GM19468 (cell line): ENCODE data around the gene SHBG.
"Not testable (repeated sequence)": the region's sequence is repeated elsewhere in the genome, so short reads cannot be mapped to it uniquely, and the experiment has no call there.

Experiments used
- ATAC-seq: cut with Tn5 transposase; IDR thresholded peaks from one replicate; pipeline ENCODE4 v1.9.1; 2021; ENCODE audit warnings: mild to moderate bottlenecking, moderate library complexity, moderate number of reproducible peaks; ENCODE audit not compliant: unreplicated experiment; ENCODE audit errors: extremely low read depth

SHBG gene, protein sequence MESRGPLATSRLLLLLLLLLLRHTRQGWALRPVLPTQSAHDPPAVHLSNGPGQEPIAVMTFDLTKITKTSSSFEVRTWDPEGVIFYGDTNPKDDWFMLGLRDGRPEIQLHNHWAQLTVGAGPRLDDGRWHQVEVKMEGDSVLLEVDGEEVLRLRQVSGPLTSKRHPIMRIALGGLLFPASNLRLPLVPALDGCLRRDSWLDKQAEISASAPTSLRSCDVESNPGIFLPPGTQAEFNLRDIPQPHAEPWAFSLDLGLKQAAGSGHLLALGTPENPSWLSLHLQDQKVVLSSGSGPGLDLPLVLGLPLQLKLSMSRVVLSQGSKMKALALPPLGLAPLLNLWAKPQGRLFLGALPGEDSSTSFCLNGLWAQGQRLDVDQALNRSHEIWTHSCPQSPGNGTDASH

DNA sequence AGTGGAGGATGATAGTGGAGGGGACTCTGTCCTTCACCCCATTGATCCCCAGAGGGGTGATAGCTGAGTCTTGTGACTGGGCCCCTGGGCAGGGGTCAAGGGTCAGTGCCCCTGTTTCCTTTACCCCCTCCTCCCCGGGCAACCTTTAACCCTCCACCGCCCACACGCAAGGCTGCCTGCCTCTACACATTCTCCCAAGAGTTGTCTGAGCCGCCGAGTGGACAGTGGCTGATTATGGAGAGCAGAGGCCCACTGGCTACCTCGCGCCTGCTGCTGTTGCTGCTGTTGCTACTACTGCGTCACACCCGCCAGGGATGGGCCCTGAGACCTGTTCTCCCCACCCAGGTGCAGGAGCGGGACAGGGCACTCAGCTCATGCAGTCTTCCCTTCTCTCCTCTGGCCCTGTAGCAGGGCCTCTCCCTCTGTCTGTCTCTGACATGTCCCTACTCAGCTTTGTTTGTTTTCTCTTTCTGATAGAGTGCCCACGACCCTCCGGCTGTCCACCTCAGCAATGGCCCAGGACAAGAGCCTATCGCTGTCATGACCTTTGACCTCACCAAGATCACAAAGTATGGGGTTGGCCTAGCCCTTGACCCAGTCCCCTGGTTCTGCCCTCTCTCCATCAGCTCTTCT lies at the start of gene SHBG:
Gene SHBG (plus strand): TSS at position 197 of the 633 bp plus-strand sequence. CDS start 38 bp downstream, at position 235.
- no peak for ATAC-seq

DNA sequence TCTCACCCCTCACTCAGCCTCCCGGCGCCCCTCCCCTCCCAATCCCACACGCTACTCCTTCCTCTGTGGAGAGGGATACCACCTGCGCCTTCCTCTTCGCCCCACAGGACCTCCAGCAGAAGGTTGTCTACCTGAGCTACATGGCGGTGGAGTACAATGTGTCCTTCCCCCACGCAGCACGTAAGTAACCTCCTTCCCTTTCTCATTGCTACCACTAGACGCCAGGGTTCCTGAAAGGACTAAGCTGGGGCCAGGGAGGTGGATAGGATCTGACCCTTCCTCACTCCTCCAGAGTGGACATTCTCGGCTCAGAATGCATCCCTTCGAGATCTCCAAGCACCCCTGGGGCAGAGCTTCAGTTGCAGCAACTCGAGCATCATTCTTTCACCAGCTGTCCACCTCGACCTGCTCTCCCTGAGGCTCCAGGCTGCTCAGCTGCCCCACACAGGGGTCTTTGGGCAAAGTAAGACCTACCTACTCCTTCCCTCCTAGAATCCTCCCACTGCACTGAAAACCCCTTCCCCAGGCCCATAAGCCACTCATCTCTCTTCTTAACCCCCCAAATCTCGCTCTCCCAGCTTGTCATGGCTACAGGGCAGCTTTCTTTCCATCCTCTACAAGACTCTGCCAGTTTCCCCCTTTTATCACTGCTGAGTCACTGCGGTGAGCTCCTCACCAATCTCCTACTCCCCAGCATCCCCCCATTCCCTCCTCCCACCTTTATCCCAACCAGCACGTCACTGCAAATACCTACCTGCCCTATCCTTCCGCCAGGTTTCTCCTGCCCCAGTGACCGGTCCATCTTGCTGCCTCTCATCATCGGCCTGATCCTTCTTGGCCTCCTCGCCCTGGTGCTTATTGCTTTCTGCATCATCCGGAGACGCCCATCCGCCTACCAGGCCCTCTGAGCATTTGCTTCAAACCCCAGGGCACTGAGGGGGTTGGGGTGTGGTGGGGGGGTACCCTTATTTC lies 49.0 kb upstream of the SHBG start:
- ATAC-seq: no peak

DNA sequence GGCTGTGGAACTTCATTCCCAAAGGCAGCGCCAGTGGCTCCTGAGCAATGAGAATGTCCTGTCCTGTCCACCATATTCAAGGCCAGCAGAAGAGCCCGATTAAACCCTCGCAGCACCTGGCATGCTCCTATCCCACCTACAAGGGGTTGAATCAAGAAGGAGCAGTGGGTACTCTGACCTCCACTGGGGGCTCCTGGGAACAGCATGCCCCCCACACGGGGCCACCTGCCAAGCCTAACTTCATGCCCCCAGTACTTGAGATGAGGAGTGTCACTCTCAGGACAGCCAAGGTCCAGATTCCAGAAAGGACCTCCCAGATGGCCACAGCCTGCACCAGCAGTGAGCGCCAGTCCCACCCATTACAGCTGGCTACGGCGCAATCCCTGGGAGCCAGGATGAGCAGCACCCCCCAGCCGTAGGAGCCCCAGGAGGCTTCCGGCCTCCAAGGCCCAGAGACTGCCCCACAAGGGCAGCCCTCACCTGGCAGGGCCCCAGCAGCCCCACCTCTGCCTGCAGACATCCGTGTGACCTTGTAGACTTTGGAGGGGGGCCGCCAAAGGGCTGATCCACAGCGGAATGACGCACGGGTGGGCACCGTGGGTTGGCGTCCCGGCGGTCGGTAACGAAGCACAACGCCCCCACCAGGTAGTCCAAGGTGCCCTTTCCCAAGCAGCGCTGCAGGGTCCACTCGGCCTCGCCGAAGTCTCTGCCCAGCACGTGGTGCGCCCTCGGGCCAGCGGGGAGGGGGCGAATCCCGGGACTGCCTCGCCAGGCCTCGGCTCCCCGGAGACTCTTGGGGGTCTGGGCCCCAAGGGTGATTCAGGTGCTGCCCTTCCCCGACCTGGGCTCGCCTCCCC lies 47.3 kb upstream of the SHBG start:
- no peak for ATAC-seq

DNA sequence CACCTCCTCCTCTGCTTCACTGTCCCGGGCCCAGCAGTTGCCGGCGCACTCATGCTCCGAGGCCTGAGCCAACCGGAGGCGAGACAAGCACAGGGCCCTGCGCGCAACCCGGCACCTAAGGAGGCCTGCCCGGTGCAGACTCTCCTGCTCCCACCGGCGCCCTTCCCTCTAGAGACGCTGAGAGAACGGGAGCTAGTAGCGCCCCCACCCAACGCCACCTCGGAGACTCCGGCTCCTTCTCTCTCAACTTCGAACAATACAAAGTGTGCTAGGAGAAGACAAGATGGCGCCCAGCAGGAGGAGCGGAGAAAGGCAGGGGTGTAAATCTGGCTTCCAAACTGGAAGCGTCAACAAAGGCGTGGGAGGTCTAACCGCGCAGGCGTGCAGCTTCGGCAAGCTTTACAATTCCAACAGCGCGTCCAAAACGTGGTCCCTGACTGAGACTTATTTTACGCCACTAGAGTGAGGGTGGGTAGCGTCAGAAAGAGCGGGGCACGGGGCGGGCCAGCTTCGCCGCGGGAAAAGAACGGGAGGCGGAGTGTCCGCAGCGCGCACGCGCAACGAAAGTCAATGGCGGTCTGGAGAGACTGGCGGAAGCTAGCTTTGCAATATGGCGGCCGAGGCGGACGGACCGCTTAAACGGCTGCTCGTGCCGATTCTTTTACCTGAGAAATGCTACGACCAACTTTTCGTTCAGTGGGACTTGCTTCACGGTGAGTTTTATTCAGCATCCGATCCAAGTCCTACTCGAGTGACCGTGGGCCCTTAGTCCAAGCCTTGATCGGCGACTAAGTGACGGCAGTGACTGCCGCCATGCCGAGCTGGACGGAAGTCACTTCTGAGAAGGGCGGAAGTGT lies 46.5 kb upstream of the SHBG start, which contains the start of gene MPDU1:
Gene MPDU1 (plus strand): TSS at position 600 of the 857 bp plus-strand sequence. CDS start 11 bp downstream, at position 611.
- ATAC-seq: peak; percentile 29

DNA sequence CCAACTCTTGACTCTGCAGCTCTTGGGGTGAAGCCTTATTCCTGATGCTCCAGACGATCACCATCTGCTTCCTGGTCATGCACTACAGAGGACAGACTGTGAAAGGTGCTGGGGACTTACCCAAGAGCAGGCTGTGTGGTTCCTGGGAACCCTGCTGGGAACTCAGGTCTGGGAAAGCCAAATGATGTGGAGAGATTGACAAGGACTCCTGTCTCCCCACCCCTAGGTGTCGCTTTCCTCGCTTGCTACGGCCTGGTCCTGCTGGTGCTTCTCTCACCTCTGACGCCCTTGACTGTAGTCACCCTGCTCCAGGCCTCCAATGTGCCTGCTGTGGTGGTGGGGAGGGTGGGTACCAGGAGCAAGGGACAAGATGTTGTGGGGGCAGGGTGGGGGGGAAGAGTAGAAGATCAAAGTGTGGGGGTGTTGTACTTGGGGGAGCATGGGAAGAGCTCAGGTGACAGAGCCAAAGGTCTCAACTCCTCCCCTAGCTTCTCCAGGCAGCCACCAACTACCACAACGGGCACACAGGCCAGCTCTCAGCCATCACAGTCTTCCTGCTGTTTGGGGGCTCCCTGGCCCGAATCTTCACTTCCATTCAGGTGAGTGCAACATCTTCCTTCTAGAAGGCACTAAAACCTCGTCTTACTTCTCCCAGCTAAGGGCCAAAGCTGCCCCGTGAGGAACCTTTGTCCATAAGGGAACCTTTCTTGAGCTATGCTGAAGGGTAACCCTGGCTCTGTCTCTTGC lies 43.1 kb upstream of the SHBG start:
- ATAC-seq: no peak

DNA sequence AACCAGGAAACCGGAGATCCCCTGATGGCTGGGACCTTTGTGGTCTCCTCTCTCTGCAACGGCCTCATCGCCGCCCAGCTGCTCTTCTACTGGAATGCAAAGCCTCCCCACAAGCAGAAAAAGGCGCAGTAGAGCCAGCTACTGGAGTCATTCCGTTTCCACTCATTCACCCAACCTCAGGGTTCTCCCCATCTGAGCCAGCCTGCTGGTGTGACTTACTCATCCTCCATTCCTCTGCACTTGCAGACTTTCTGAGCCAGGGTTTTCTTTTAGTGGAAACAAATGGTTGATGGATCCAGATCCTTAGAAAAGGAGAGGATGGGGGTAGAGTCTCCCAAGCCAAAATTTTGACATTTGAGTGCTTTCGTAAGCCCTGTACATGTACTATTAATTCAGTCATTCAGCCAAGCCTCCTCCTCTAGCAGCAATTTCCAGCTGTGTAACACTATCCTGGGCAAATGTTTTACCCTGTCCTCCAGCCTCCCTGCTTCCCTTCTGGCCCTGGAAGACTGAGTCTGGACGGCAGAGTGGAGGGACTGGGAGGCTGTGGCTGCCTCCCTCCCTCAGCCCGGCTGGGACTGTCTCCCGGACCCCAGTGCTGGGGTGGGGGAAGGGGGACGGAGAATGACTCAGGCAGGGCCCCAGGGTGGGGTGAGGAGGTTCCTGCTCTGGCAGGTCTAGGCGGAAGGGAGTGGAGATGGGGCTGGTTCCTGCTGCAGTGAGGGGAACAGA lies 42.3 kb upstream of the SHBG start:
- ATAC-seq: no peak

DNA sequence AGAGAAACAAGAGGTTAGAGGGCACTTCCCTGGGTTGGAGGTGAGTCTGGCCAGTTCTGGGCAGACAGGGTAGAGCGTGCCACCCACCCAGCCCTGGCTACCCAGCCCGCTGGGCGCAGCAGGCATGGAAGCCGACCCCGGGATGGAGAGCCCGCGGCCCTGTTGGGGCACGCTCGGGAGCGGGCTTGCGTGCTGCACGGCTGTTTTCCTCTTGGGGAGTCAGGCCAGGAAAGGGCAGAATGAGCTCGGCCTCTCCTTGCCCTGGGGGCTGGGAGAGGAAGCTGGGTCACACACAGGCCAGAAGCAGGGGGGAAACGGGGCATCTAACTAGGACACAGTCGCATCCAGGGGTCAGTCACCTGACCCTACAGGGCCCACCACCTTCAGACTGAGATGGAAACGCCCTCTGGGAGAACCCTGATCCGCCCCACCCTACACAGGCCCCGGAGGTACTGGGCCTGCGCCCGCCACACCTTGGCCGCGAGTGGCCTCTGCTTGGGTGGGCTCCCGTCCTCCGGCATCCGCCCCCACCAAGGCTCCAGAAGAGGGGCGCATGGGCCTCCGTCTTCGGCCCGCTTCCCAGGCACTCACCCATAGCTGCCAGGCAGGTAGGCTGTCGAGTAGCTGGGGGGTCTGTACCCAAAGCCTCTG lies 41.3 kb upstream of the SHBG start:
- ATAC-seq: no peak

DNA sequence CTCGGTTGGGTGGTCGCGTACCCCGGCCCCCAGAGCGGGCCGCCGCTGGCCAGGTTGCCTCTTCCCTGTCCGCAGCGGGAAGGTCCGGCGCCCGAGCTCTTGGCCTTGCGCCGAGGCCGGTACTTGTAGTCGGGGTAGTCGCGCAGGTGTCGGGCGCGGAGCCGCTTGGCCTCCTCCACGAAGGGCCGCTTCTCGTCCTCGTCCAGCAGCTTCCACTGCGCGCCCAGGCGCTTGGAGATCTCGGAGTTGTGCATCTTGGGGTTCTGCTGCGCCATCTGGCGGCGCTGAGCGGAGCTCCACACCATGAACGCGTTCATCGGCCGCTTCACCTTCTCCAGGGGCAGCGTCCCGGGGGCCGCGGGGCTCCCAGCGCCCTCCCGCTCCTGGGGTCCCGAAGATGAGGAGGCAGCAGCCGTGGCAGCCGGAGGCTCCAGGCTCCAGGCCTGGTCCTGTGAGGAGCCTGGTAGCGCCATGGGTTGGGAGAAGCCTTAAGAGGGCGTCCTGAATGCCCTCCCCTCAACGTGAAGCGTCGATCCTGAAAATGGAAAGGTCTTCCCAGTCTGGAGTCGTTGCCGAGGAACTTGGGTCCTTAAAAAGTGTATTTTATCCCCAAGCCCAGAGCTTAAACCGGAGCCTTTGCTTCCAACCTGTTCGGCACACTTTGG lies 40.6 kb upstream of the SHBG start:
- ATAC-seq: no peak

DNA sequence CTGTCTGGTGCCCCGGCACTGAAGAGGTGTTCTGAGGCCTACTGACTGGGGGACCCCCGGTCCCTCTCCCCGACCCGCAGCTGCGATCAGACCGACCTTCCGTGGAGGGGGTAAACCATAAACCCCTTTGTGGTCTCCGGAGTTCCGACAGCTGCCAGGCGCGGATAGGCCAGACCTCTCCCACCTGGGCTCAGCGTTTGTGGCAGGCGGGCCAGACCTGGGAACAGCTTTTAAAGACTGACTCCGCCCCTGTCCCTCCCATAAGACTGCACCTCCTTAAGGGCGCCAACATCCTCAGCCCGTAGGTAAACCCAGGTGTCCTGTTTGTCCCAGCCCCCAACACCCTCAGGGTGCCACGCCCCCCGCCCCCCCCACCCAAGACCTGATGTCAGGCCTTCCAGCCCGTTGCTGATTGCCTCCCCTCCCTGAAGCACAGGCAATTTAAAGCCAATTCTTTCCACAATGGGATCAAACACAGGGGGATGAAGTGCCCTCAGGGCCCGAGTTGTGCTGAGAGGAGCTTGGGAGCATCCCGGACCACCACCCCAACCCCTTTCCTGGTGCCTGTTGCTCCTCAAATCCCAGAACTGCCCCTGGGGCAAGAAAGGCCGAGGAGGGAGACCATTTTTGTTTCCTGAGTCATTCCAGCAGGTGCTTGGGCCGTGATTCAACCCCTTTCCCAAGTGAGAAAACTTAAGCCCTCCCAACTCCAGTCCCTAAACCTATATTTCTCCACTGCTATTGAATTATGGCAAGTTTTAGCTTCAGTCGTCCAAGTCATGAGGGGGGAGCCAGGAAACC lies 39.8 kb upstream of the SHBG start, which contains the start of gene SOX15:
Gene SOX15 (minus strand): TSS at position 204 of the 801 bp plus-strand sequence. CDS start 418 bp downstream, outside the sequence.
- no peak for ATAC-seq

DNA sequence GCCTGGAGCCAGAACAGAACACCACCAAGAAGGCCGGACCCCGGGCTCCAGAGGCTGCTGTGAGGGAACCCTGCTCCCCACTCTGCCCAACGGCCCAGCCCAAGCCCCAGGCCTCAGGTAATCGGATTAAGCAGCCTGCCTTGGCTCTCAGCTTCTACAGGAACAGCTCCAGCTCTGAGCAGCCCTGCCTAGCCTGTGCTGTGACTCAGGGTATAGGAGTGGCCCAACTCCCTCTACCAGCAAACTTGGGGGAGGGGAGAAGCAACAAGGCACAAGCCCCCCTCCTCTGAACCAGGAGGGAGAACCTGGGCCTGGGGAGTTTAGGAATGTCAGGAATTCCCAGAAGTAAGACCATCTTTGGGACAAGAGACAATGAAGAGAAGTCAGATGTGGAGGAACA lies 39.2 kb upstream of the SHBG start:
- no peak for ATAC-seq

DNA sequence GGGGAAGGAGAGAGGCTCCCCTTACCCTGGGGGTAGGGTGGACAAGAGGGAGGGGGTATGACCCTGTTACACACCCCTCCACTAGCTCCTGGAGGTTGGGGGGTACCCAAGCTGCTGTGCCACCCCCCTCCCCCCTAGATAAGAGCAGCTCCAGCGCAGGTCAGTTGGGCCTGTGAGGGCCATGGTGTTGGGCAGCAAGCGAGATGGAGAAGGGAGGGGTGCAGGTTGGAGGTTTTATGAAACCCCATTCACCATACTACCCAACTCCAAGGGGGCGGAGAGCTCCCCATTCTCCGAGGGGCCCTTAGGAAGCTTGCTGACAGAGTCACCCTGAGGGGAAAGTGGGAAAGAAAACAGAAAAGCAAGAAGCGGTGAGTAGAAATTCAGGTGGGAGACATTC lies 38.3 kb upstream of the SHBG start:
- no peak for ATAC-seq

DNA sequence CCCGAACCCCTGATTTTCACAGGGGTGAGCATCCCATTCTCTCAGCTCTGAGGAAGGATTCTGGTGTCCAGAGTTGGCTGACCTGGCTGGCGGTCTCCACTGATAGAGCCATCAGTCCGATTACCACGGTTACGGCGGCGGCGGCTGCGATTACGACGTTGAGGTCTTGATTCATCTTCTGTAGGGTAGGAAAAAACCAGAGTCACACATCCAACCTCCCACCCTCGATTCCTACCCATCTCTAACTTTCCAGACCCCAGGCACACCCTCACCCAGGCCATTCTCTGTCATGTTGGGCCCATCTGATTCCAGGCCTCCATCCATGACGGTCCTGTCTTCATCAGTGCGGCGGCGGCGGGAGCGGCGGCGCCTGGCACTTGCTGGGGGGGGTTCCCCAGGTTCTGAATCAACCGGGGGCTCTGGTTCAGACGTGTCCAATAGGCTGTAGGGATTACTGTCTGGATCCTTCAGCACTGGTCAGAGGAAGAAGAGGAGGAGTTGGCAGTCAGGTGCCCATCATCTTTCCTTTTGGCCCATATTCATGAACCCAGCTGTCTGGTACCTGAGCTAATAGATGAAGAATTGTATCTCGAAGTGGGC lies 37.4 kb upstream of the SHBG start:
- no peak for ATAC-seq

DNA sequence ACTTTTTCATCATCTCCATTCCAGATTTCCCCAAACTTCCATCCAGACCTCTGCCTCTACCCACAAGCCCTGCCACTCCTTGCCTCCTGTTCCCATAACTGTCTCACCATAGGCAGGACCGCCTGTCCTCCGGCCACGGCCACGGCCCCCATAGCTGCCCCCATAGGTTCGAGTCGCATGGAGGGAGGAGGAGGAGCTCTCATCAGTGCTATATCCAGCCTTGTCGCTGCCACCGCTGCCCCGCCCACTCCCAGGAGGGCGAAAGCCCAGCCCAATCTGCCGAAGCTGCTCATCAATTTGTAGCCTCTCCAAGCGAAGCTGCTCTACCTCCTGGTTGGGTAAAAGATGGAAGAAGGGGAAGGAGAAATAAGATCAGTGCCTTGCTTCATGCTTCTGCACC lies 36.6 kb upstream of the SHBG start:
- ATAC-seq: no peak

DNA sequence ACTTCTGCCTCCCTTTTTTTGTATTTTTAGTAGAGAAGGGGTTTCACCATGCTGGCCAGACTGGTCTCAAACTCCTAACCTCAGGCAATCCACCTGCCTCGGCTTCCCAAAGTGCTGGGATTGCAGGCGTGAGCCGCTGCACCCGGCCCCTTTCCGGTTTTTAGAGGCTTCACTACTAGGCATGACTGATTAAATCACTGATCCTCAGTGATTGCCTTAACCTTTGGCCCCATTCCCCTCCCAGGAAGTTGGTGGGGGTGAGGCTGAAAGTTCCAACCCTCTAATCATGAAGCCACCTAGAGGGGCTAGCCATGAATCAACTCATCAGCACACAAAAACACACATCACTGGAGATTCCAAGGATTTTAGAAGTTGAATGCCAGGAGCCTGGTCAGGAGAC lies 32.4 kb upstream of the SHBG start:
- not testable (repeated sequence) for ATAC-seq

DNA sequence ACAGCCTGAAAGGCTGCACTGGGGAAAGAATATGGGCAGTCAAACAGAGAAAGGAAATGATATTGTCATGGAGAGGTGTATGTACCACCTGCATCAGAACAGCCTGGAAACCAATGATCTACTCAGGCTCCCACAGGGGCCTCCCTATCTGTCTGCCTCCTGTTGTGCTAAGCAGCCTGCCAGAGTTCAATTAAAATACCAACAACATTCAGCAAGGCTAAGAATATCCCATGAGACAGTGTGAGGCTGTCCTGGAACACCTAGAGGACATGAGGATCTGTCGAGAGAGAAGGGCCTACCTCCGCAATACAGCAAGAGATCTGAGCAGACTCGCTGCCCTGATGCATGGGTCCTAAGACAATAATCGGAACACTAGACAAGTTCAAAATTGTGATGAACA lies 23.7 kb upstream of the SHBG start:
- ATAC-seq: no peak
